Testis (tissue), 2 donors: Measurements from ENCODE around the gene CELSR1.

Experiments used
- POLR2A ChIP-seq: fragments of 450-650 bp; IDR thresholded peaks from one replicate; pipeline ENCODE4 v1.6.1; 2017; ENCODE audit warnings: antibody characterized with exemption, mild to moderate bottlenecking, moderate library complexity
- TF ChIP-seq, protein P1 (sequence below), 3 experiments: fragments of 450-650 bp in 2 of 3; fragments of 200-600 bp in 1 of 3; sonication (generic) in 1 of 3; IDR thresholded peaks; one replicate each; pipeline ENCODE4 v1.5.1; 2016 to 2019; ENCODE audit warnings: antibody characterized with exemption in 3 of 3, mild to moderate bottlenecking in 2 of 3, moderate library complexity in 1 of 3

DNA sequence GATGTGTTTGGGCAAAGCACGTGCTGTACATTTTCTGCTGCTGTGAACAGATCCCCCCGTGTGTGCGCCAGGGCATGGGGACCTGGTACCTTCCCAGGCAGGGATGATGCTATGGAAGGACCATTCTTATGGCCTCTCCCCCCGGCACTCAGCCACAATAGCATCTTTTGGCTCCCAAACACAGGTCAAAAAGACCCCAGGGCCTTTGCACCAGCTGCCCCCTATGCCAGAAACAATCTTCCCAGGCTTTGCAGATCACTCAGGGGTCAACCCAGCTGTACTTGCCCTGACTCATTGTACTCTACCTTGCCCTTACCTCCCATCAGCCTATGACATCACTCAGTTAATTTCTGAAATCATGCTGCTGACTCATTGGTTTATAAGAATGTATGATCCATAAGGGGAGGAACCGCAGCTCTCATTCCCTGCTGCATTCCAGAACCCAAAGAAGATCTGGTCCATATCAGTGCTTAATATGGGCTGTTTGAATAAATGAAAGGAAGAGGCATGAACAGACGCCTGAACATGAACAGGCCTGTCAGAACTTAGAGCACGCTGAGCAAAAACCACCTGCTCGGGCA is 100.7 kb downstream of the CELSR1 start:
- TF ChIP-seq POLR2A, result no peak
- TF ChIP-seq, protein P1, sequence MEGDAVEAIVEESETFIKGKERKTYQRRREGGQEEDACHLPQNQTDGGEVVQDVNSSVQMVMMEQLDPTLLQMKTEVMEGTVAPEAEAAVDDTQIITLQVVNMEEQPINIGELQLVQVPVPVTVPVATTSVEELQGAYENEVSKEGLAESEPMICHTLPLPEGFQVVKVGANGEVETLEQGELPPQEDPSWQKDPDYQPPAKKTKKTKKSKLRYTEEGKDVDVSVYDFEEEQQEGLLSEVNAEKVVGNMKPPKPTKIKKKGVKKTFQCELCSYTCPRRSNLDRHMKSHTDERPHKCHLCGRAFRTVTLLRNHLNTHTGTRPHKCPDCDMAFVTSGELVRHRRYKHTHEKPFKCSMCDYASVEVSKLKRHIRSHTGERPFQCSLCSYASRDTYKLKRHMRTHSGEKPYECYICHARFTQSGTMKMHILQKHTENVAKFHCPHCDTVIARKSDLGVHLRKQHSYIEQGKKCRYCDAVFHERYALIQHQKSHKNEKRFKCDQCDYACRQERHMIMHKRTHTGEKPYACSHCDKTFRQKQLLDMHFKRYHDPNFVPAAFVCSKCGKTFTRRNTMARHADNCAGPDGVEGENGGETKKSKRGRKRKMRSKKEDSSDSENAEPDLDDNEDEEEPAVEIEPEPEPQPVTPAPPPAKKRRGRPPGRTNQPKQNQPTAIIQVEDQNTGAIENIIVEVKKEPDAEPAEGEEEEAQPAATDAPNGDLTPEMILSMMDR (IDR thresholded peaks at IDR 0.05), result no peak
